Stimulated activated CD8-positive, alpha-beta memory T cell treated with anti-CD3 and anti-CD28 coated beads, Interleukin-4, amount 100 ng/mL, for 48 hours (primary cell): ENCODE measurements around the gene PAQR4.
A peak's percentile ranks its signal among the peaks of the same experiment; 100 is the strongest.

Experiments used
- DNase-seq: peaks from one replicate; pipeline ENCODE4 v3.0.0-alpha.2; 2020

PAQR4 gene

GRCh38 chr16:2946649-2947048 is 22.5 kb upstream of the PAQR4 start:
- no peak for DNase-seq

- no peak for DNase-seq
Observed at GRCh38 chr16:2948807-2949704, 20.1 kb upstream of the PAQR4 start.

- no peak for DNase-seq
Observed at GRCh38 chr16:2949705-2950352, 19.3 kb upstream of the PAQR4 start.

- DNase-seq: no peak
Observed at GRCh38 chr16:2950353-2950724, 18.8 kb upstream of the PAQR4 start.

GRCh38 chr16:2950773-2951172 is 18.4 kb upstream of the PAQR4 start:
- no peak for DNase-seq

- DNase-seq: no peak
Observed at GRCh38 chr16:2952679-2953078, 16.5 kb upstream of the PAQR4 start.

- no peak for DNase-seq
Observed at GRCh38 chr16:2953706-2954627, 15.2 kb upstream of the PAQR4 start.

GRCh38 chr16:2954656-2955381 is 14.3 kb upstream of the PAQR4 start:
- no peak for DNase-seq

- no peak for DNase-seq
Observed at GRCh38 chr16:2955438-2955778, 13.7 kb upstream of the PAQR4 start.

- DNase-seq: no peak
Observed at GRCh38 chr16:2955779-2956578, 13.2 kb upstream of the PAQR4 start.

- DNase-seq: no peak
Observed at GRCh38 chr16:2956579-2956956, 12.6 kb upstream of the PAQR4 start.

- DNase-seq: no peak
Observed at GRCh38 chr16:2959206-2959605, 9.9 kb upstream of the PAQR4 start.

GRCh38 chr16:2960183-2961010 is 8.8 kb upstream of the PAQR4 start:
- no peak for DNase-seq

- no peak for DNase-seq
Observed at GRCh38 chr16:2962334-2963073, 6.6 kb upstream of the PAQR4 start.

- DNase-seq: no peak
Observed at GRCh38 chr16:2963074-2963722, 6.0 kb upstream of the PAQR4 start.

GRCh38 chr16:2963723-2964474 is 5.2 kb upstream of the PAQR4 start, which contains the start of gene KREMEN2:
Gene KREMEN2, plus strand, starts transcription at chr16:2964275. Its CDS starts 246 bp downstream, at chr16:2964521.
- peak; percentile 60 for DNase-seq

- DNase-seq: peak; percentile 80
Observed at GRCh38 chr16:2964475-2965336, 4.4 kb upstream of the PAQR4 start.
